ENCODE data around the gene POLR1E. TPM values are rescaled to one million over a fixed set of nuclear protein-coding genes. Genes with fewer than 3 reads are reported as not detected.
A peak's percentile ranks its signal among the peaks of the same experiment; 100 is the strongest.

Gene POLR1E
- total RNA-seq, 1 experiment from 2014 or later, result 45.8 TPM

GRCh38 chr9:37543468-37543867 is 57.7 kb downstream of the POLR1E start:
- H3K4ac ChIP-seq (ENCODE audit: low read depth, low read length), result no peak overlapping the region
- H3K14ac ChIP-seq (ENCODE audit: insufficient read depth, low read length), result no peak overlapping the region
- H4K91ac ChIP-seq (ENCODE audit: insufficient read length, low read depth, low read length), result no peak overlapping the region
- H3K4me2 ChIP-seq (ENCODE audit: insufficient read depth, insufficient read length, low read length), result no peak overlapping the region
- no peak overlapping the region for H2BK15ac ChIP-seq (ENCODE audit: low read depth, low read length)
- H3K9me3 Mint-ChIP-seq, result peaks cover 0 to 1% of the 10 kb centered on the region in 2 experiments; a peak in 1 of 5 replicates
- no peaks in the 10 kb centered on the region for H3K79me1 ChIP-seq (ENCODE audit: insufficient read depth, low read depth, low read length, poor library complexity, severe bottlenecking)
- H3K23ac ChIP-seq (ENCODE audit: insufficient read length, low read depth, low read length), result no peak overlapping the region
- no peak overlapping the region for H4K5ac ChIP-seq (ENCODE audit: insufficient read length, low read depth, low read length)
- no peak overlapping the region for H2BK12ac ChIP-seq (ENCODE audit: insufficient read length, low read depth, low read length)
- H2BK20ac ChIP-seq (ENCODE audit: low read depth, low read length, poor library complexity, severe bottlenecking), result no peak overlapping the region
- DNase-seq, result no peak
- peak overlapping the region in 1 of 3 experiments; percentile 68; a peak in 2 of 7 replicates for H3K27ac Mint-ChIP-seq
- no peak overlapping the region for H3K4me3 Mint-ChIP-seq
- no peak overlapping the region for H2AK5ac ChIP-seq (ENCODE audit: insufficient read length, low read length)
- H3K36me3 Mint-ChIP-seq (ENCODE audit: insufficient read depth in 1 of 3, low read depth in 3 of 3), result peaks cover 8 to 30% (median 26%) of the 10 kb centered on the region in 3 experiments; a peak in 6 of 7 replicates
- WGBS (ENCODE audit: extremely low coverage, insufficient read length, low lambda C conversion rate), result no CpG with 5 or more reads among the region's 1 CpG
- no peak overlapping the region for H3T11ph ChIP-seq (ENCODE audit: low read length)
- H3K27me3 ChIP-seq (ENCODE audit: insufficient read depth, low read length), result no peaks in the 10 kb centered on the region
- no peaks in the 10 kb centered on the region for H3K79me2 ChIP-seq (ENCODE audit: insufficient read depth, low read length)
- H3K56ac ChIP-seq (ENCODE audit: insufficient read length, low read depth, low read length), result no peak overlapping the region
- H3K4me1 ChIP-seq (ENCODE audit: insufficient read depth, low read length), result no peaks in the 10 kb centered on the region
- no peak overlapping the region for H2BK120ac ChIP-seq (ENCODE audit: low read depth, low read length, poor library complexity, severe bottlenecking)
- H3K27ac ChIP-seq (ENCODE audit: insufficient read length, low read depth, low read length), result no peak overlapping the region
- no peak overlapping the region for H2BK5ac ChIP-seq (ENCODE audit: insufficient read length, low read length)
- no peak for TF ChIP-seq CTCF (conservative IDR thresholded peaks at IDR 0.05)
- no peak overlapping the region for H3K18ac ChIP-seq (ENCODE audit: insufficient read length, low read depth, low read length)
- no peak overlapping the region for H2AFZ ChIP-seq (ENCODE audit: low read length)
- H3K9ac ChIP-seq (ENCODE audit: extremely low read depth, insufficient read length, low read length), result no peak overlapping the region
- no peaks in the 10 kb centered on the region for H4K20me1 ChIP-seq (ENCODE audit: control insufficient read depth, insufficient read depth, insufficient read length)
- H4K8ac ChIP-seq (replicated peaks; ENCODE audit: insufficient read length, low read depth, low read length), result no peak overlapping the region
- H3K9me3 ChIP-seq (ENCODE audit: control insufficient read depth, low read depth, low read length), result no peaks in the 10 kb centered on the region
- H3K23me2 ChIP-seq (ENCODE audit: insufficient read length, low read depth, low read length, poor library complexity, severe bottlenecking), result no peaks in the 10 kb centered on the region
- no peaks in the 10 kb centered on the region for H3K4me1 Mint-ChIP-seq
- no peaks in the 10 kb centered on the region for H3K27me3 Mint-ChIP-seq (ENCODE audit: low read depth)
